ENCODE results near the gene STK39. TPM values are rescaled to one million over a fixed set of nuclear protein-coding genes. Genes with fewer than 3 reads are reported as not detected.

STK39 gene
- polyA plus RNA-seq, 1 donor from 2014 or later, result 9.5 TPM

GRCh38 chr2:168058675-168059074 is 188.7 kb downstream of the STK39 start:
- TF ChIP-seq RAD21 (conservative IDR thresholded peaks at IDR 0.05) (no peak), CTCF (IDR thresholded peaks at IDR 0.05; ENCODE audit: poor library complexity, severe bottlenecking) (no peak), SMC3 (conservative IDR thresholded peaks at IDR 0.05; ENCODE audit: poor library complexity) (no peak), TAF1 (IDR thresholded peaks at IDR 0.05; ENCODE audit: low read depth) (no peak), REST (IDR thresholded peaks at IDR 0.05; ENCODE audit: borderline replicate concordance) (no peak), EZH2 (IDR thresholded peaks at IDR 0.05; ENCODE audit: borderline replicate concordance, insufficient read depth, low read length, poor library complexity, severe bottlenecking) (no peak), MXI1 (conservative IDR thresholded peaks at IDR 0.05; ENCODE audit: poor library complexity, severe bottlenecking) (no peak), EP300 (conservative IDR thresholded peaks at IDR 0.05; ENCODE audit: poor library complexity, severe bottlenecking) (no peak)

GRCh38 chr2:168056242-168056787 is 191.1 kb downstream of the STK39 start:
- no peaks in the 10 kb centered on the region for H3F3A ChIP-seq (ENCODE audit: insufficient read depth, low read length, poor library complexity, severe bottlenecking)
- no peaks in the 10 kb centered on the region for H3K36me3 ChIP-seq (ENCODE audit: insufficient read depth, low read length)
- no peak overlapping the region for H3K27ac ChIP-seq (ENCODE audit: low read length)
- H2AFZ ChIP-seq (ENCODE audit: low read depth, low read length), result no peak overlapping the region
- TF ChIP-seq SMC3 (conservative IDR thresholded peaks at IDR 0.05; ENCODE audit: poor library complexity), result no peak
- no peak for TF ChIP-seq TAF1 (IDR thresholded peaks at IDR 0.05; ENCODE audit: low read depth)
- no peak for TF ChIP-seq EP300 (conservative IDR thresholded peaks at IDR 0.05; ENCODE audit: poor library complexity, severe bottlenecking)
- TF ChIP-seq EZH2 (IDR thresholded peaks at IDR 0.05; ENCODE audit: borderline replicate concordance, insufficient read depth, low read length, poor library complexity, severe bottlenecking), result no peak
- no peak for TF ChIP-seq RAD21 (conservative IDR thresholded peaks at IDR 0.05)
- TF ChIP-seq MXI1 (conservative IDR thresholded peaks at IDR 0.05; ENCODE audit: poor library complexity, severe bottlenecking), result no peak
- TF ChIP-seq CTCF (IDR thresholded peaks at IDR 0.05; ENCODE audit: poor library complexity, severe bottlenecking), result no peak
- no peak for TF ChIP-seq POLR2AphosphoS5 (IDR thresholded peaks at IDR 0.05)
- no peak for TF ChIP-seq REST (IDR thresholded peaks at IDR 0.05; ENCODE audit: borderline replicate concordance)
- H3K79me2 ChIP-seq (replicated peaks; ENCODE audit: insufficient read depth, low read length), result no peaks in the 10 kb centered on the region
- no peaks in the 10 kb centered on the region for H3K27me3 ChIP-seq (ENCODE audit: insufficient read depth, low read depth, low read length)
- H3K4me3 ChIP-seq (ENCODE audit: low read length), result no peak overlapping the region
- no peak overlapping the region for H3K4me2 ChIP-seq (ENCODE audit: low read length)
- H4K20me1 ChIP-seq (ENCODE audit: insufficient read depth), result no peaks in the 10 kb centered on the region
- H3K9me3 ChIP-seq (ENCODE audit: low read length), result no peaks in the 10 kb centered on the region
- H3K9ac ChIP-seq (ENCODE audit: low read length), result no peak overlapping the region
- H3K9me2 ChIP-seq (ENCODE audit: insufficient read depth, low read length), result no peaks in the 10 kb centered on the region

More at GRCh38 chr2:168058675-168059074, 188.7 kb downstream of the STK39 start:
- no peaks in the 10 kb centered on the region for H3K9me3 ChIP-seq (ENCODE audit: low read length)
- H4K20me1 ChIP-seq (ENCODE audit: insufficient read depth), result no peaks in the 10 kb centered on the region
- H3K79me2 ChIP-seq (replicated peaks; ENCODE audit: insufficient read depth, low read length), result no peaks in the 10 kb centered on the region
- no peak overlapping the region for H3K4me2 ChIP-seq (ENCODE audit: low read length)
- no peak overlapping the region for H3K27ac ChIP-seq (ENCODE audit: low read length)
- no peak overlapping the region for H3K9ac ChIP-seq (ENCODE audit: low read length)
- H3K27me3 ChIP-seq (ENCODE audit: insufficient read depth, low read depth, low read length), result no peaks in the 10 kb centered on the region
- H2AFZ ChIP-seq (ENCODE audit: low read depth, low read length), result no peak overlapping the region
- H3F3A ChIP-seq (ENCODE audit: insufficient read depth, low read length, poor library complexity, severe bottlenecking), result no peaks in the 10 kb centered on the region
- no peaks in the 10 kb centered on the region for H3K36me3 ChIP-seq (ENCODE audit: insufficient read depth, low read length)
- H3K4me3 ChIP-seq (ENCODE audit: low read length), result no peak overlapping the region
- H3K9me2 ChIP-seq (ENCODE audit: insufficient read depth, low read length), result no peaks in the 10 kb centered on the region
